ENCODE measurements around the gene ZNF138.

Gene ZNF138

DNA sequence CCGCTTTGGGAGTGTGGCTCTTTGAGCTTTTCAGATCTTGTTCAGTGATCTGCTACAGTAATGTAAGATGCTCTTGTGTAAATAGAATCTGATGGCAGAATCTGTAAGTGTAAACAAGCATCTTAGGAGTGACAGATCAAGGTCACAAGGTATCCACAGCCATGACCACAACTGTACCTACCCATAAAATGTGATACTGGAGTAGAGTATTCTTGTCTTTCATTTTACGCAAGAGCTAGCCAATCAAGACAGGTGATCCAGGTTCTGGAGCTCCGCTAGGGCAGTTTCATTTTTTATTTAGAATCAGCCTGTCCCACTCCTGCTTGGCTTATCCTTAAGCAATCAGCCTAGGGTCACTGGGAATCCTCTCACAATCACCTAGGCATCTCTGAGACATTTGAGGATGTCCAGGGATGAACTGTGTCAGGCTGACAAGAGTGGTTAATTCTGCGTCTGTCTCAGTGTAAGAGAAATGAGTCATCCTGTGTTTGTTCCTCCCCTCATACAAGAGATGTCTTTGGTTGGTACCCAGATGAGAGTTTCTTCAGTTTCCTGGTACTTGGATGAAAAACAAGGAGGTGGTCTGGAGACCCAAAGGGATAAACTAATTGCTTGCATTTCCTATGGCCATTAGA lies 13.6 kb downstream of the ZNF138 start:
- Histone ChIP-seq H3F3A (ENCODE audit: control insufficient read depth, insufficient read depth) (no peaks in the 10 kb centered on the region), H3K9me3 (ENCODE audit: control insufficient read depth, insufficient read depth, low read length) (peaks cover 12% of the 10 kb centered on the region; the same call in 1 of the 2 replicates), H3K4me1 (ENCODE audit: control insufficient read depth, low read length) (no peaks in the 10 kb centered on the region), H3K27ac (ENCODE audit: low read depth, low read length) (no peak overlapping the region), H3K4me3 (ENCODE audit: low read length) (no peak overlapping the region), H3K4me2 (ENCODE audit: low read length) (no peak overlapping the region), H3K36me3 (ENCODE audit: control insufficient read depth, low read length) (peaks cover 39% of the 10 kb centered on the region), H4K20me1 (ENCODE audit: control insufficient read depth, insufficient read depth, low read depth, low read length) (no peaks in the 10 kb centered on the region), H3K9me2 (replicated peaks; ENCODE audit: control insufficient read depth, low read length) (no peaks in the 10 kb centered on the region), H3K79me2 (ENCODE audit: control insufficient read depth, low read length) (peaks cover 36% of the 10 kb centered on the region), H3K27me3 (ENCODE audit: control insufficient read depth, low read length) (no peaks in the 10 kb centered on the region)
- TF ChIP-seq, protein P1, sequence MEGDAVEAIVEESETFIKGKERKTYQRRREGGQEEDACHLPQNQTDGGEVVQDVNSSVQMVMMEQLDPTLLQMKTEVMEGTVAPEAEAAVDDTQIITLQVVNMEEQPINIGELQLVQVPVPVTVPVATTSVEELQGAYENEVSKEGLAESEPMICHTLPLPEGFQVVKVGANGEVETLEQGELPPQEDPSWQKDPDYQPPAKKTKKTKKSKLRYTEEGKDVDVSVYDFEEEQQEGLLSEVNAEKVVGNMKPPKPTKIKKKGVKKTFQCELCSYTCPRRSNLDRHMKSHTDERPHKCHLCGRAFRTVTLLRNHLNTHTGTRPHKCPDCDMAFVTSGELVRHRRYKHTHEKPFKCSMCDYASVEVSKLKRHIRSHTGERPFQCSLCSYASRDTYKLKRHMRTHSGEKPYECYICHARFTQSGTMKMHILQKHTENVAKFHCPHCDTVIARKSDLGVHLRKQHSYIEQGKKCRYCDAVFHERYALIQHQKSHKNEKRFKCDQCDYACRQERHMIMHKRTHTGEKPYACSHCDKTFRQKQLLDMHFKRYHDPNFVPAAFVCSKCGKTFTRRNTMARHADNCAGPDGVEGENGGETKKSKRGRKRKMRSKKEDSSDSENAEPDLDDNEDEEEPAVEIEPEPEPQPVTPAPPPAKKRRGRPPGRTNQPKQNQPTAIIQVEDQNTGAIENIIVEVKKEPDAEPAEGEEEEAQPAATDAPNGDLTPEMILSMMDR (IDR thresholded peaks at IDR 0.05; ENCODE audit: low read depth, low read length, poor library complexity, severe bottlenecking) = no peak
- no peak for TF ChIP-seq EZH2phosphoT487 (IDR thresholded peaks at IDR 0.05; ENCODE audit: borderline replicate concordance, low read length)

DNA sequence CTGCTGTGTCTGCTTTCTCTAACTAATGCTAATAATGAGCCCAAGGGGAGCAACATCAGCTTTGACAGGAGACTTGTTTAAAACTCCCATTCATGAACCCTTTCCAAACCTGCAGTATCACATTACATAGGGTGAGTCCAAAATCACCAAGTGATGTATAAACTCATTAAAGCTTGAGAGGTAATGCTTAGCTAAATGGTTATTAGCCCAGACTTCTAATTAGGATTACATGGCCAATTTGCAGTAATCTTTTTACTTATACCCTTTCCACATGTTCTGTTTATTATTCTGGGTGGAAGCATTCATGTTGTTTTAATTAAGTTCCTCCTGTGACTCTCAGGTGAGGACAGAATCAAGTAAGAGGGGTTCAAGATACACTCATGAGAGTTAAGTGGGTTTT lies 17.5 kb downstream of the ZNF138 start:
- no peaks in the 10 kb centered on the region for H3F3A ChIP-seq (ENCODE audit: control insufficient read depth, insufficient read depth)
- no peaks in the 10 kb centered on the region for H3K9me2 ChIP-seq (replicated peaks; ENCODE audit: control insufficient read depth, low read length)
- H3K27me3 ChIP-seq (ENCODE audit: control insufficient read depth, low read length) = no peaks in the 10 kb centered on the region
- peaks cover 27% of the 10 kb centered on the region for H3K36me3 ChIP-seq (ENCODE audit: control insufficient read depth, low read length)
- H4K20me1 ChIP-seq (ENCODE audit: control insufficient read depth, insufficient read depth, low read depth, low read length) = no peaks in the 10 kb centered on the region
- TF ChIP-seq EZH2phosphoT487 (IDR thresholded peaks at IDR 0.05; ENCODE audit: borderline replicate concordance, low read length) = no peak
- TF ChIP-seq, protein P1 (IDR thresholded peaks at IDR 0.05; ENCODE audit: low read depth, low read length, poor library complexity, severe bottlenecking) = no peak
- no peak overlapping the region for H3K4me2 ChIP-seq (ENCODE audit: low read length)
- no peaks in the 10 kb centered on the region for H3K4me1 ChIP-seq (ENCODE audit: control insufficient read depth, low read length)
- peaks cover 12% of the 10 kb centered on the region for H3K79me2 ChIP-seq (ENCODE audit: control insufficient read depth, low read length)
- H3K9me3 ChIP-seq (ENCODE audit: control insufficient read depth, insufficient read depth, low read length) = peaks cover 12% of the 10 kb centered on the region; the same call in 1 of the 2 replicates
- no peak overlapping the region for H3K27ac ChIP-seq (ENCODE audit: low read depth, low read length)
- H3K4me3 ChIP-seq (ENCODE audit: low read length) = no peak overlapping the region

DNA sequence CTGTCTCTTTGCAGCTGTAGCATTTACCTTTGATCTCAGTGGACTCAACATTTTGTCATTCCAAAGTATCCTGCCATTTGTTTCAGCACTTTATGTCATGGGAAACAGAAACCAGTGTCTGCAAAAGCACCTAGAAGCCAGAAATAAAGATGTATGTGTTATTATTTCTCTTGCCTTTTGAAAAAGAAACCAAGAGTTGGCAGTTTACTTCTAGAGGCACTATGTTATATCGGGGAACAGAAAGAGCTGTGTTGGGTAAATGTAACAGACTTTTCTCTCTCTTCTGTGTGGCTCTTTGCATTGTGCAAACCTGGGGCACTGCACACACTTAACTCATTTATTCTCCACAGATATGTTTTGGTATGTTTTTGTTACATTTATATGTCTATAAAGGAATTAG lies 36.7 kb downstream of the ZNF138 start:
- Histone ChIP-seq H4K20me1 (ENCODE audit: control insufficient read depth, insufficient read depth, low read depth, low read length) (no peaks in the 10 kb centered on the region), H3K4me3 (ENCODE audit: low read length) (no peak overlapping the region), H3K27ac (ENCODE audit: low read depth, low read length) (no peak overlapping the region), H3K4me1 (ENCODE audit: control insufficient read depth, low read length) (no peaks in the 10 kb centered on the region), H3K9me3 (ENCODE audit: control insufficient read depth, insufficient read depth, low read length) (no peaks in the 10 kb centered on the region), H3F3A (ENCODE audit: control insufficient read depth, insufficient read depth) (no peaks in the 10 kb centered on the region; the same call in 1 of the 2 replicates), H3K4me2 (ENCODE audit: low read length) (no peak overlapping the region), H3K27me3 (ENCODE audit: control insufficient read depth, low read length) (no peaks in the 10 kb centered on the region), H3K79me2 (ENCODE audit: control insufficient read depth, low read length) (no peaks in the 10 kb centered on the region), H3K36me3 (ENCODE audit: control insufficient read depth, low read length) (peaks cover 23% of the 10 kb centered on the region), H3K9me2 (replicated peaks; ENCODE audit: control insufficient read depth, low read length) (no peaks in the 10 kb centered on the region)
- TF ChIP-seq, protein P1 (IDR thresholded peaks at IDR 0.05; ENCODE audit: low read depth, low read length, poor library complexity, severe bottlenecking) = no peak
- no peak for TF ChIP-seq EZH2phosphoT487 (IDR thresholded peaks at IDR 0.05; ENCODE audit: borderline replicate concordance, low read length)

Data from DOHH2 (cell line).